Ishikawa (cell line): ENCODE measurements around the gene PLG.

Experiments used
- CEBPB ChIP-seq: IDR thresholded peaks from 2 replicates; pipeline ENCODE4 v1.6.1; 2012
- CREB1 ChIP-seq: IDR thresholded peaks from 2 replicates; pipeline ENCODE4 v1.6.1; 2012; ENCODE audit warnings: low read depth
- EGR1 ChIP-seq: IDR thresholded peaks from 2 replicates; pipeline ENCODE4 v1.6.1; 2012
- EP300 ChIP-seq: IDR thresholded peaks from 2 replicates; pipeline ENCODE4 v1.6.1; 2012; ENCODE audit warnings: borderline replicate concordance
- FOXM1 ChIP-seq: IDR thresholded peaks from 2 replicates; pipeline ENCODE4 v1.6.1; 2012; ENCODE audit warnings: low read depth, borderline replicate concordance
- MAX ChIP-seq: IDR thresholded peaks from 2 replicates; pipeline ENCODE4 v1.6.1; 2012
- NFIC ChIP-seq: IDR thresholded peaks from 2 replicates; pipeline ENCODE4 v1.6.1; 2012
- RAD21 ChIP-seq: IDR thresholded peaks from 2 replicates; pipeline ENCODE4 v1.6.1; 2012; ENCODE audit warnings: low read depth
- REST ChIP-seq: IDR thresholded peaks from 2 replicates; pipeline ENCODE4 v1.6.1; 2012; ENCODE audit warnings: low read depth, mild to moderate bottlenecking
- TAF1 ChIP-seq: IDR thresholded peaks from 2 replicates; pipeline ENCODE4 v1.6.1; 2012; ENCODE audit warnings: low read depth, mild to moderate bottlenecking
- TCF12 ChIP-seq: IDR thresholded peaks from 2 replicates; pipeline ENCODE4 v1.6.1; 2012; ENCODE audit warnings: low read depth
- YY1 ChIP-seq: IDR thresholded peaks from 2 replicates; pipeline ENCODE4 v1.6.1; 2012; ENCODE audit warnings: low read depth

GRCh38 chr6:160679402-160679769 is 22.7 kb upstream of the PLG start:
- TF ChIP-seq TAF1 (no peak), EP300 (no peak), RAD21 (no peak), NFIC (no peak), MAX (no peak), CEBPB (no peak), REST (no peak), FOXM1 (no peak), TCF12 (no peak), EGR1 (no peak), YY1 (no peak), CREB1 (no peak)
